Measurements from ENCODE around the gene FAM163A. TPM values are rescaled to one million over a fixed set of nuclear protein-coding genes. Genes with fewer than 3 reads are reported as not detected.

The FAM163A gene
- total and polyA plus RNA-seq, 9 donors, result 0.10 to 1.7 (median 0.47) TPM; not detected in 3

- intact Hi-C loops (cut with DNase I), result no loop called here
- no peak for TF ChIP-seq EP300 (IDR thresholded peaks at IDR 0.05)
- no peak for TF ChIP-seq POLR2A (IDR thresholded peaks at IDR 0.05)
- TF ChIP-seq CTCF (IDR thresholded peaks at IDR 0.05), result no peak
- 83 to 92% (median 86%) methylated on average over 3 of the region's 3 CpGs for WGBS, 3 donors
- Histone ChIP-seq H3K4me1 (ENCODE audit: insufficient read depth) (peaks cover 2% of the 10 kb centered on the region), H3K9me3 (no peaks in the 10 kb centered on the region), H3K27me3 (no peaks in the 10 kb centered on the region), H3K27ac (no peak overlapping the region), H3K36me3 (no peaks in the 10 kb centered on the region), H3K4me3 (no peak overlapping the region)
- no peak for DNase-seq
Measured at GRCh38 chr1:179777731-179778130, 34.6 kb downstream of the FAM163A start.

DNA sequence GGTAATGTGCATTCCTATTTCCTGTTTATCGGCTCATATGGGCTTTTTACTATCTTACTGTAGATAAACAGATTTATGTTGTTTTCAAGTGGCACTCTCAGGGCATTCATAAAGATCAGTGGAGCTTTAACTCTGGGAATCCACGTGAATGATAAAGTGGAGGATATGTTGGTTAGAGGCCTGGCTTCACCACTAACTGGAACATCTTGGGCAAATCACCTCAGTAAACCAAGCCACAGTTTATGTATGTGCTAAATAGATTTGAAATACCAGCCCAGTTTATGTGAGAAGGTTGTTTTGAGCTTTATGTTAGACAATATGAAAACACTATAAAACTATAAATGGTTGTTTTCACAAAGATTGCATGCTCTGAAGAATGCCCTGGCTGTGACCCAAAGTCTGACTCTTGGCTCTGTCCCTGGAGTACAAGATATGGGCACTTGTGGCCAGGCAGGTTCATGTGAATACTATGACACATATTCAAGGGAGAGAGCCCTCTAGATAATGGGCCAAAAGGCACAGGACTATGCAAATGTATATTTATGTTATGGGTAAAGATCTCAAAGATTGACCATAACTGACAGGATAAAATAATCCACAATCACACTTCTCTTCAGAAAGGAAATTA lies 36.7 kb downstream of the FAM163A start:
- DNase-seq, result no peak
- no peak for TF ChIP-seq EP300 (IDR thresholded peaks at IDR 0.05)
- no peak for TF ChIP-seq POLR2A (IDR thresholded peaks at IDR 0.05)
- TF ChIP-seq CTCF (IDR thresholded peaks at IDR 0.05), result no peak
- H3K27me3 ChIP-seq, result no peaks in the 10 kb centered on the region
- H3K27ac ChIP-seq, result no peak overlapping the region
- peaks cover 2% of the 10 kb centered on the region for H3K4me1 ChIP-seq (ENCODE audit: insufficient read depth)
- intact Hi-C loops (cut with DNase I), result no loop called here
- no peak overlapping the region for H3K4me3 ChIP-seq
- H3K9me3 ChIP-seq, result no peaks in the 10 kb centered on the region
- no peaks in the 10 kb centered on the region for H3K36me3 ChIP-seq
- WGBS, 3 donors, result 68 to 79% (median 73%) methylated on average over 2 of the region's 2 CpGs

GRCh38 chr1:179781962-179782361 lies 38.9 kb downstream of the FAM163A start:
- TF ChIP-seq POLR2A (IDR thresholded peaks at IDR 0.05) (no peak), CTCF (IDR thresholded peaks at IDR 0.05) (no peak), EP300 (IDR thresholded peaks at IDR 0.05) (no peak)
- Histone ChIP-seq H3K4me1 (ENCODE audit: insufficient read depth) (peaks cover 2% of the 10 kb centered on the region), H3K27me3 (no peaks in the 10 kb centered on the region), H3K36me3 (no peaks in the 10 kb centered on the region), H3K9me3 (no peaks in the 10 kb centered on the region), H3K4me3 (no peak overlapping the region), H3K27ac (no peak overlapping the region)
- WGBS, 3 donors, result 14 to 33% (median 16%) methylated on average over 10 of the region's 10 CpGs
- peak; percentile 74 to 89 (median 86) for DNase-seq
- intact Hi-C loops (cut with DNase I), result no loop called here

DNA sequence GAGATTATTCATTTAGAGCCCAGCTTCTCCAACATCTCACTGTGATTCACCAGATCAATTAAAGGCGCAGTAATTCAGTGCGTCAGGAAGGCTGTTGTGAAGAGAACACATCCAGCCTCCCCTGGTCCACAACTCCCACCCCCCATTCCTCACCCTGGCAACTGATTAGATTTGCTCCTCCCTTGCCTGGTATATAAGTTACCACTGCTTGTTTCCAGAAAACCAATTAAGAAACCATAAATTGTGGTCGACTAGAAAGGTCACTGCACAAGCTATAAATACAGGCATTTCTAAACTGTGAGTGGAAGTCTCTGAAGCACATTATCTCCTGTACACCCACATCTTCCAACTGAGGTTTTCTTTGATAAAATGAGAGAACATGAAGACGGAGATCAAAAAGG lies 41.9 kb downstream of the FAM163A start:
- H3K27me3 ChIP-seq, result no peaks in the 10 kb centered on the region
- H3K36me3 ChIP-seq, result no peaks in the 10 kb centered on the region
- no peak overlapping the region for H3K4me3 ChIP-seq
- intact Hi-C loops (cut with DNase I), result loop anchor here in 1 of 4 donors (5.0 kb wide), 1 partner anchor 267 kb away; no protein-coding TSS in a partner anchor
- DNase-seq, result no peak
- H3K4me1 ChIP-seq (ENCODE audit: insufficient read depth), result no peaks in the 10 kb centered on the region
- TF ChIP-seq POLR2A (IDR thresholded peaks at IDR 0.05) (no peak), EP300 (IDR thresholded peaks at IDR 0.05) (no peak), CTCF (IDR thresholded peaks at IDR 0.05) (no peak)
- 27 to 43% (median 34%) methylated on average over 4 of the region's 4 CpGs for WGBS, 3 donors
- H3K9me3 ChIP-seq, result no peaks in the 10 kb centered on the region
- no peak overlapping the region for H3K27ac ChIP-seq
